Activated CD8-positive, alpha-beta memory T cell treated with anti-CD3 and anti-CD28 coated beads, Interleukin-2, amount 50 U/mL, for 1 hour (primary cell): Measurements from ENCODE around the gene PDE3B.

Experiments used
- DNase-seq: peaks from one replicate; pipeline ENCODE4 v3.0.0-alpha.2; 2020; ENCODE audit errors: extremely low read depth

Gene PDE3B

DNA sequence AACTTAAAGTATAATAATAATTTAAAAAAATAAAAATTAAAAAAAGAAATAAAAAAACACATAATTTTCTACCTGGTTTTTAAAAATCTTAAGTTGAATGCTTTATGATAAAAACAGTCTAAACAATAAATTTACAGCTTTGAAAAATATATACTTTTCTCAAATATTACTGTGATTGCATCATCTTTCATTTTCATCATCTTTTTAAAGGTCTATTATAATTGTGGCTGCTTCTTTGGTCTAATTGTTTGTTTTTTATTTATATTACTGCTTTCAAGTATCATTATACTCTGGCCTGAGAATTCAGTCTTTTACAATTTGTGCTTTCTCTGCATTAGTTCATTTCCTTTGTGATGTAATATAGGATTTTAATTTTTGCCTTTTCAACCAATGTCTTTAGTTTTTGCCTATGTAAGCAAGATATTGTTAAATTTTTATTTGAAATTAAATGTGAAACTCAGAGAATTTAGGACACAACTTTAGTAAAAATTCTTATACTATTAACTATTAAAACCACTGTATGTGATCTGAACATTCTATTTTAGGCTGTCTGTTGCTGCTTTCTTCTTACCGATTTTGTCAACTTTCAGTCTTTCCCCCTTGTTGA, 241.2 kb downstream of the PDE3B start:
- DNase-seq = no peak

DNA sequence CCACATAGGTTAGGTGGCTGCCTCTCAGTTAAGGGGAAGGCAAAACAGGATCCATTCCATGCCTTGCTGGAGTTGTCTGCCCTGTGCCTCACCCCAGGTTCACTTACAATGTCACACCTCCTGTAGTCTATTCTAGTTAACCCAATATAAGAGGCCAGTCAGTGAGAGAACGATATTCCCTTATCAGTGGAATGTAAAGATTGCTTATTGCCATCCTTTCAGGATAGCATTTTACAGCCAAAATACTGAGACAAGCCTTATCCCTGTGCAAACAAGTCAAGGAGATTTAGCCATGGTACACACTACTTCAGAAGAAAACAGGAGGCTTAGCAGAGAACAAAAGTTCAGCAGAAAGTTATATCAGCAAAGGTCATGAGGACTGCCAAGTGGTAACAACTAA, 242.9 kb downstream of the PDE3B start:
- no peak for DNase-seq

DNA sequence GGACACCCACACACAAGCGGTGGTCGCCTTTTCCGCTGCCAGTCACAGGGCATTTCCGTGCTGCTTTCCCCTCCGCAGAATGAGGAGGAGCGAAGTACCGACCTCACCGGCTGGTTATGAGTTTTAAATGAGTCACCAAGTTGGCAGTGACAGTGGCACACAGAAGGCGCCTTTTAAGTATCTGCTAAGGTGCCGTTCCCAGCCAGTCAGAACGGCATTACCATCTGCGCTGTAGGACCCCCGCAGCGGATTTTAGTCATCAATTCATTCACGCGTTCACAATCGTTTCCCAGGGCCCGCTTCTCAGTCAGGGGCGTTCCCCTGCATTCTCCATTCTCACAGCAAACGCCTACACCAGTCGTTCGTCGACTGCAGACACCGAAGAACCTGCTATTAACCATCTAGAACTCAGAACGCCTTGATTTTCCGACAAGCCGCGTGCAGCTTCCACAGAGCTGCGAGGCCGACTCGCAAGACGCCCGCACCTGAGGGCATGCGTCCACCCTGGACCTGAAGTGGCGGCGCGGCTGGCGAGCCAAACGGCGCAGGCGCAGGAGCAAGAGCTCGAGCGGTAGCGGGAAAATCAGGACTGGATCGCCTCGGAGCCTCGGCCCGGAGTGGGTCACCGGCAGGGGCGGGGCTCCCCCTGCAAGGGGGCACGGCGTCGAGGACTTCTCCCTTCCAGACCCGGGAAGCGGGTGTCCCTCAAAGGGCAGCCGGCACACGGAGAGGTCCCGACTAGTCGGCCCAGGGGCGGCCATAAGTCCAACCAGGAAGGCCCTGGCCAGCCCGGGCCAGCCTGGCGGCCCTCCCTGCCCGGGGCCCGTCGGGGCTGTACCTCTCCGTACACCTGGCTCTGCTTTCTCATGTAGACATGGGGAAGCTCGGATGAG, 247.8 kb downstream of the PDE3B start:
- peak; percentile 93 for DNase-seq

DNA sequence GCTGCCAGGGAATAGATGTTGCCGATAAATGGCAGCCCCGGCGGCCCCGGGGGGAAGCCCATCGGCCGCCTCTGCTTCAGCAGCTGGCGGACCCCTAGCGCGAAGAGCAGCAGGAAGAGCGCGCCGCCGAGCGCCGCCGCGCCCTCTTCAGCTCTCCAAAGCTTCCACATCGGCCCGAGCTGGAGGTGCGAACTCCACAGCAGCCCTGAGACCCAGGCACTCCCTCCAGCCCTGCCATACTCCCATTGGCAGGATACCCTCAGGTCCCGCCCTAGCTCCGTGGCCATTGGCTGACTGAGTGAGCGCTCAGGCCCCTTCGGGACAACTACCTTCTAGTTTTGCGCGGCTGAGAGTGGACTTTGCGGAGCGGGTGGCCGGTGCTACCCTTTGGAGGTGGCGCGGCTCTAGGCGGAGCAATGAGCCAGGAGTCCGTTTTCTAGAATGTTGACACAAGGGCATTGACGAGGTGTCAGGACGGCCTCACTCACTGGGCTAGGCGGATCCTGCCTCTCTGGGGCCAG, 248.5 kb downstream of the PDE3B start, which contains the start of gene CYP2R1:
CYP2R1 (minus strand) TSS at position 196 of the 521 bp plus-strand sequence; CDS start at position 170, 26 bp downstream.
- DNase-seq = peak; percentile 78

DNA sequence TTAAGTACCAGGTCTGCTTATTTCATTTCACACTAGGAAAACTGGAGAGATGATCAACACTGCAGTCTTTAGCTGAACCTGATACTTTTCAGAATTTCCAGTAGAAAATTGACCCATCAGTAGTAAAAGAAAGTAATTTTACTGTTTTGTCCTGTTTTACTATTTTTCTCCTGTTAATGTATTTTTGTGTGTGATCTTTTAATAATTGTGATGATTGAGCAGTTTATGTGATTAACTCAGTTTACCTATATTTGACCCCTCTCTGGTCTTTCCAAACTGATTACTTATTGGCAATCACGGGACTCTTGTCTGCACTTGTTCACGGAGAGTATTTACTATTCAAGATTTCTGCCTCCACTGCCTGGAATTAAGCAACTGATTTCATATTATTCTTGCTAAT, 249.0 kb downstream of the PDE3B start:
- DNase-seq = no peak

DNA sequence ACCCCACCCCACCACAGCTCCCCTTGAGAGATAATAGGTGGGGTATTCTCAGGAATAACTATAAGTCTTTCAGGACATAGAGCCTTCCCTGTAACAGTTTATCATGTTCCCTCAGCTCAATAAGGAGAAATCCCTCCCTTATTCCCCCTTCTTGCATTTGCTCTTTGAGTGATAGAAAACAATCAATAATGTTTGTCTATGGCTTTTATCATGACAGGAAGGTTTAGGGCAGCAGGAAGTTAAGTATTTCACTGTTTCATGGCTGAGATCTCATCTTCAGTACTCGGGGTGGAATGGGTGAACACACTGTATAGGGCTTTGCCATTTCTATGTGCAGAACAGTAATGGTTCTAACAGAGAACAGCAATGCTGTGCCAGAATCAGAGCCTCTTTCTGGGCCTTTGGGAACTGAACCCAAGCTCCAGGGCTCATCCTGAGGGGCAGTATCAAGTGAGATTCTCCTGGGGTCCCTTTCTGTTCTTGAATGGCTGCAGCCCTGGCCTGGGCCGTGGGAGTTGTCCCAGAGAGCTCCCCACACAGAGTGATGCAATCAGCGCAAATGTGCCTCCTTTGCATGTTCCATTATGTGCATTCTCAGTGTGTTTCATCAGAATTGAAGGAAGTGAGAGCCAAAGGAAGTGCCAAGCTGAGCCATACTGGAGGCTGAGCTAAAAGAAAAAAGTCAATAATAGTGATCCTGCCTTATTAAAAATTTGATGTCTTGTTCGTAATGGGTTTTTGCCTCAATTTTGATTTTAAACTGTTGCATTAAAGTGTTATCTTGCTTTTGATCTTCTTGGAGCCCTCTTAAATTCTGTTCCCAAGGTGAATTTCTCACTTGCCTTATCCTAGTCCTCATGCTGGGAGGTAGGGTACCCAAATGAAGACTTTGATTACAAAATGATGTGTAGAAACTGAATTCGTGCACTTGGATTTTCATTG, 251.3 kb downstream of the PDE3B start:
- no peak for DNase-seq

DNA sequence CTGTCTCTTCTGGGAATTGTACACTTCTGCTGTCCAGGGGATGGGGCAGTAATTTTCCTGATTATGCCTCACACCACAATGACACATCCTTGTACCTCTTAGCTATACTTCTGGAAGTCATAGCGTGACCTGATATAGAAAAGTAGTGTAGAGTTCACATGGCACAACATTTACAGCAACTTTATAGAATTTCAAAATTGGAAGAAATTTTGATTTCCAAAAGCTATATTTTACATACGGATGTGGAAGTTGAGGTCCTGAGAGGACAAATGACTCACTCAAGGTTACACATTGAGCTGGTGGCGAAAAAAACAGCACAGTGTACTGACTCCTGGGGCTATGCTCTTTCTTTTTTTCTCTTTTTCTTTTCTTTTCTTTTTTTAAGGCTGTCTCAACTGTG, 254.8 kb downstream of the PDE3B start:
- DNase-seq = no peak

DNA sequence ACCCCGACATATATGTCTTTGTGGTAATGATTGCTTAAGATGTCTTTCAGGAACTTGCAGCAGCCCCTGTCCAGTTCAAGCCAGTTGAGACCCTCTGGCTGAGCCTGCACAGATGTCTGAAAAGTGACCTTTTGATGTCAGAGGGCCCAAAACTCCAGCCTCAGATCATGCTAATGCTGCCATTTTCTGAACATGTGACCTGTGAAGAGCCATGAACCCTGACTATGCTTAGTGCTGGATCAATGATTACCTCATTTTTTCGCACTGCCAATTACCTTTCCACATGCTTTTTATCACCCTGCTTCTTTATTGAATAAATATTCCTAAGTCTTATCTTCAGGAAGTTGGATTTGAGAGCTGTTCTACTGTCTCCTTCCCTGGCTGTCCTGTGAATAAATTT, 255.3 kb downstream of the PDE3B start:
- no peak for DNase-seq

DNA sequence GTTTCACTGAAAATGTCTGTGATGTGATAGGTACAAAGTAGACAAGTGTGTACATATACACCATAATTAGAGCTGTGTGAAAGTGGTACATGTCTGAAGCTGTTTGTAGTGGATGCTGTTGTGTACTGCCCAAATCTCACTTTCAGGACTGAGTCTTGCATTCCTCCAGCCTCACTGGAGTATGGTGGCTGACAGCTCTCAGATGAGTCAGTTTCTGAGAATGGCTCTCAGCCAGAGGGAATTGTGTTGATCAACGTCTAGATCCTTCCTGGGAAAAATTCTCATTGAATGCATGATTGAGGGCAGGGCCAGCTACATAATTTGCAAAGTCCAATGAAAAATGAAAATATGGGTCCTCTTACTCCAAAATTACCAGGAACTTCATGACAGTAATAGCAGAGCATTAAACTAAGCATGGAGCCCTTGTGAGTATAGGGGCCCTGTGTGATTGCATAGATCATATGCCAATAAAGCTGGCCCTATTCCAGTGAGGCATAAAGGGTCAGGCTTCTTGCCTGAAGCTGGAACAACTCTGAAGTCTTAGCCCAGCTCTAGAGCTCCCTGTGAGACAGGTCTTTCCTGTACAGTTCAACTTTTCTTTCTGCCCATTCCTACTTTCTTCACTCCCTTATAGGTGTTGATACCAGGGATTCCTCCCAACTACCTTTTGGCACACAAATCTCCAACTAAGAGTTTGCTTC, 259.2 kb downstream of the PDE3B start:
- no peak for DNase-seq

DNA sequence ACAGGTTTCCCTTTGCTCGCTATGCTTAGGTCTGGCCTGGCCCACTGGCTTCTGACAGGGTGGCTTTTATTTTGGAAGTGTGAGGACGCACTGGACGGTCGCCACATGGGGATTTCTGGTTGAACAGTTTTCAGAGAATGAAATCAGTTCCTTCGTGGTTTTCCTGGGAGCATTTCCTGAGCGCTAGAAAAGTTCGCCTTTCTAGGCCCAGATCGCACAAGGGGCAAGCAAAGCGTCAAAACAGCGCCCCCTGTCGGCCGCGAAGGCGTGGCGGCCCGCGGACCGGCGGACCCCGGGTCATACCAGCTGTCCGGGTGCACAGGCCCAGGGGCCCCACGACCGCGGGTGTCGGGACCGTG, 261.1 kb downstream of the PDE3B start:
- peak; percentile 66 for DNase-seq

DNA sequence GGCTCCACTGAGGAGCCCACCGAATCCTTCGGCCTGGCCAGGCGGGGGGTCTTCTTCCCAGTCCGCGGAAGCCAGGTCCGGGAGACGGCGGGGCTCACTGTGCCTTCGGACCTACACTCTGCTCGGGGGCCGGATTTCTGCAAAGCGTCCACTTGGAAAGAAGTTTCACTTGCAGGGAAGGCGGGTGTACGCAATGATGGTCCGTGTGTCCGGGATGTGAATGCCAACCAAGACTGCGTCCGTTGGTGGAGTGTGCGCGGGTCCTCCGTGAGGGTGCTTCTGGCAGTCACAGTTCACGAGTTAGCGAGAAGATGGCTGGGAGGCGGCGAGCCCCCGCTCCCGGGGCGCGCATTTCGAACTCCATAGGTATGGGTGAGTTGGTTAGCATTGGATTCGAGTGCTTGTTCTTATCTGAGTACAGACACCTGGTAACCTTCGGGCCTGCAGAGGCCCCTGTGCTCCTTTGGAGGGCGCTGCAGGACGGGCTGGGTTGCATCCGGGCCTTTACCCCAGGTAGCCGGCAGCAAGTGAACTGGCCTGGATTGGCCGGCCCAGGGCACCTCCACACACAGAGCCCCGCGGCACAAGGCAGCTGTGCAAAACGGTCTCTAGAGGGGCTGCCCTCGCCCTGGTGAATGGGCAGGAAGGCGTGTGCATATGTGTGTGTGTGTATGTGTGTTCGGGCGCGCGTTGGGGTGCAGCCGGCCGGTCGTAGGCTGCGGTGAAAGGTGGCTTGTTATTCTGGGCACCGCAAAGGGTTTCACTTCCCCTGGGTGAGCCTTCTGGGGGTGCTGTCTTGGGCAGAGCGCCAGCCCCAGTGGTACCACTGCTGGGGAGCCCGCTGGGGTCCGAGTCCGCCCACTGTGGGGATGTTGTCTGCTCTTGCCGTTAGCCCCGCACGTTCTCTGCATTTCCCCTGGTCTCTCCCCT, 261.8 kb downstream of the PDE3B start:
- no peak for DNase-seq

DNA sequence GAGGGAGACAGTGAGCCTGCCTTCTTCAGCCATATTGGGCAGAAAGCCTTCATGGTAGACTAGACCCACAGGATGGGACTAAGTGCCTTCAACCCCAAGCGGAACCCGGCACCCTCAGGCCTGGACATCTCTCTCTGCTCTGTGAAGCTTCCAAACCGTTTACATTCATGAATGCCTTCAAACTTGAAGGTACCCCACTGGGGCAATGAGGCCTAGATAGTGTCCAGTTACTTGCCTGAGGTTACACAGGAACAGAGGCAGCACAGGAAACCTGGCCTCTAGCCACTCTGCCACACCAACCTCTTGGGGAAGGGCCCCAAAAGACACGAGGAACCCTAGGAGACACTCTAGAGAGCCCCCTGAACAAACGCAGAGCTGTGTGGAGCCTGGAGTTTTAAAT, 263.0 kb downstream of the PDE3B start:
- no peak for DNase-seq

DNA sequence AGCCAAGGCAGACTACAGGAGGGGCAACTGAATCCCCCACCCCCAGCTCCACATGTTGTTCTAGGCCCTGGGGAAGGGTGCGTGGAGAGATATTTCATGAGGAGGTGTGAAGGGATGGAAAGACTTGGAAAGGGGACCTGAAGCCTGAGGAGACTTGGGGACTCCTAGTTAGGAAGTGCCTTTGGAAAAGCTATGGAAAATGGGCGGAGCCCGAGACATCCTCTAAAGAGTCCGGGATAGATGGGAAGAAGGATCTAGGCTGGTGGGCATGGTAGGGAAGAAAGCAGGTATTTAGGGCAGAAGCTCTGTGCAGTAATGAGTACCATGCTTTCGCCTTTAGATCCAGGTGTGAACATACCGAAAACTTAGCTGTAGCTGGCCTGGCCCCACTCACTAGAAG, 263.4 kb downstream of the PDE3B start:
- no peak for DNase-seq

DNA sequence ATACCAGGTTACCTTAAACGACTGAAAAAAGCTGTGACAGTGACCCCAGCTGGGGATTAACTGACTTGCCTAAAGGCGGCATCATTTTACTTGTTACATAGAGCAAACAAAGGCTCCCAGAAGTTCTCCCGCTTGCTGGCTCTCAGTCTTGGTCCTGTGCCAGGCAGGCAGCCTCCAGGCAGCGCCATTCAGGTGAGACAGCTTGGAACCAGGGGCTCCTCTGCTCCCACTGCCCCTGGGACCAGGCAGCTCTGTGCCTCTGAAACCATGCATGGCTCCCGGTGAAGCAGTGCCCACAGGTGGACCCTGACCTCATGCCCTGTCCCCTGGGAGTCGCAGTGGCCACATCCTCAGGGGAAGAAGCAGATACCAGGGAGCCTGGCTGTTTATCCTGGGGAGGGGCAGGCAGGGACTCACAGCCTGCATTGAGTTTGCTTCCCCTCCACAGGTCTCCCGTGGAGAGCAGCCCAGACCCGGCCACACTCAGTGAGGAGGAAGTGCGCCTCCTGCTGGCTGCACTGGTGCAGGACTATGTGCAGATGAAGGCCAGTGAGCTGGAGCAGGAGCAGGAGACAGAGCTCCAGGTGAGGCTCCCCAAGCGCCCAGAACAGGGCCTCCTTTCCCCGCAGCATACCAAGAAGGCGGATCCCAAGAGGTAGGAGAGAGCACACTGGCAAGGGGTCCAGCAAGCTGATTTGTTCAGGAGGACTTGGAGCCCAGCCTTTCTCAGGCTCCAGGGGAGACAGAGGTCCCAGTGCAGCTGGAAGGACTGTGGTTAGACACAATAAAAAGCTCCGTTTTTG, 264.0 kb downstream of the PDE3B start:
- DNase-seq = no peak

DNA sequence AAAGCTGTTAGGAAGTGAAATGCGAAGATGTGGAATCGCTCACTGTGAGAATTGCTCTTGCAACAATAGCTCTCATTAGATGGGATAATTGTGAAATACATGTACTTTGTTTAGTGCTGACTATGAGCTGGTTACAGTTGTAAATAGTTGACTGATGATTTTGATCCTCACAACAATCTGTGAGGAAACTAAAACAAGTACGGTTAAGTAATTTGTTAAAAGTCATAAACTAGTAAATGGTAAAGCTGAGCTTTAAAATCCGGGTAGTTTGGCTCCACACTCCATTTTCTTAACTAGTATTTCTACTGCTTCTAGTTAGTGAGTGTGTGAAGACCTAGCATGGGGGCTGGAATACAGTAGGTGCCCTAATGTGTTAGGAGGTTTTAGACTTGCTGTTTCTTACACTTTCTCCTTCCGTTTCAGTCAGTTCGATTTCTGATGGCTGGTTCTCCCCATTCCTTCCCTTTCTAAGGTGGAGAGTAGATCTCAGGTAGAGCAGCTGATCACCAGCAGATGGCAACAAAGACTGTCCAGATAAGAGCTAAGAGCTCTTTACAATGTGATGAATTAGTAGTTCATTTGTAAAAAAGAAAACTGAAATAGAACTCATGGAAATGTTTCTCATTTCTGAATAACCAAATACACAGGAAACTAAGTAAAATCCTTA, 264.7 kb downstream of the PDE3B start:
- no peak for DNase-seq

DNA sequence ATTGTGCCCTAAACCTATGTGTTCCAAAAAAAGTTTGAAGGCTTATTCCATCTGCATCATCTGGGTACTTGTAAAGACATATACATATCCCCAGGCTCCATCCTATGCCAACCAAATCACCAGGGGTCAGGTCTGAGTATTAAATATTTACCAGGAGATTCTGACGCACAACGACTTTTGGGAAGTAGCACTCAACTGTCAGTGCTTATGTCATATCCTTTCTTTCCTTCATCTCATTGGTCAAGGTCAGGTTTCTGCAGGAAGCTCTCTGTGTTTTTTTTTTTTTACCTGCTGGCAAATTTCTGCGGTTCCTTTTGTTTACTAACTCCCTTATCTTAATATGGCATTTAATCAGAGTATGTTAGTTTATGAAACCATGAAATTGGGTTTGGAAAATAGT, 270.9 kb downstream of the PDE3B start:
- no peak for DNase-seq

DNA sequence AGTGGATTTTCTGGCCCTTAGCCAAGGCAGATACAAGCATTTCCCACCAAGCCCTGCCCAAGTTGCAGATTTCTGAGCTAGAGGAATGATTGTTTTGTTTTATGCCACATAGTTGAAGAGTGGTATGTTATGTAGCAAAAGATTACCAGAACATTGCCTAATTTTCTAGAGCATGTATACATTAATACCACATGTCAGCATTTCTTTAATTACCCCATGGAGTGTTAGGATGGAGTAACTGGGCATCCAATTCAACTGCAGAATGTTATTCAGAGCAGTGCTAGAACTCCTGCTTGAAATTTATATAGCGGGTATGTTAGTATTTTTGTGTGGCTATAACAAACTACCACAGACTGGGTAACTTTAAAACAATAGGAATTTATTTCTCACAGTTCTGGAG, 272.8 kb downstream of the PDE3B start:
- no peak for DNase-seq
